Epithelial cell of esophagus (primary cell): ENCODE results near the gene TMEM271.

Experiments
- DNase-seq: peaks from one replicate; pipeline ENCODE4 v3.0.0; 2010; ENCODE audit warnings: low read depth
- H3K4me3 ChIP-seq: 2 replicates; pipeline ENCODE4 v1.5.1; 2011; ENCODE audit warnings: mild to moderate bottlenecking, low read length, control low read depth
- TF ChIP-seq, protein P1 (sequence below): IDR thresholded peaks from 2 replicates; pipeline ENCODE4 v1.5.1; 2011; ENCODE audit warnings: low read depth, mild to moderate bottlenecking, low read length, control low read depth, inconsistent platforms; ENCODE audit not compliant: insufficient read depth; ENCODE audit errors: missing control alignments

TMEM271 gene

DNA sequence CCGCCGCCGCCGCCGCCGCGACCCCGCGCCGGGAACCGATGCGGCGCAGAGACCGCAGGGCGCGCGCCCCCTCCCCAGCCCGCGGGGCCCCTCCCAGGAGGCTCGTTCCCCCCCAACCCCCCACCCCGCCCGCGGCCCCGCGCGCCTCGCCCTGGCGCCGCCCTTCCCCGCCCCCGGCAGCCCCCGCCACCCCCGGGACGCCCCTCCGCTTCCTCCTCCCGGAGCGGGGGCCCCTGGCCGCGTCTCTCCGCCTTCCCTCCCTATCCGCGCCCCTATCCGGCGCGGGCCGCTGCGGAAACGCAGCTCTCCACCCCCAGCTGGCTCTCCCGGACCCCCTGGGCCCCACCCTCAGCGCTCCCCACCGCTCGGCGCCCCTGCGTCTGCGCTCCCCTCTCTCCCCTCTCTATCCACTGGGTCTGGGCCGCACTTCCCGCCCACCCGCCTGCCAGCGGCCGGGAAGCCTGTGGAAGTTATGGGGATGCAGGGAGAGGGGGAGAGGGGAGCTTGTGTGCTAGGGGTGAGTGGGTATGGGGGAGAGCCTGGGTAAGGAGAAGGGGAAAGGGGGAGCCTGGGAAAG is at the start of gene TMEM271:
TSS of gene TMEM271 (minus strand) at position 51 of the 577 bp plus-strand sequence. CDS start 233 bp downstream, outside the sequence.
- TF ChIP-seq, protein P1, sequence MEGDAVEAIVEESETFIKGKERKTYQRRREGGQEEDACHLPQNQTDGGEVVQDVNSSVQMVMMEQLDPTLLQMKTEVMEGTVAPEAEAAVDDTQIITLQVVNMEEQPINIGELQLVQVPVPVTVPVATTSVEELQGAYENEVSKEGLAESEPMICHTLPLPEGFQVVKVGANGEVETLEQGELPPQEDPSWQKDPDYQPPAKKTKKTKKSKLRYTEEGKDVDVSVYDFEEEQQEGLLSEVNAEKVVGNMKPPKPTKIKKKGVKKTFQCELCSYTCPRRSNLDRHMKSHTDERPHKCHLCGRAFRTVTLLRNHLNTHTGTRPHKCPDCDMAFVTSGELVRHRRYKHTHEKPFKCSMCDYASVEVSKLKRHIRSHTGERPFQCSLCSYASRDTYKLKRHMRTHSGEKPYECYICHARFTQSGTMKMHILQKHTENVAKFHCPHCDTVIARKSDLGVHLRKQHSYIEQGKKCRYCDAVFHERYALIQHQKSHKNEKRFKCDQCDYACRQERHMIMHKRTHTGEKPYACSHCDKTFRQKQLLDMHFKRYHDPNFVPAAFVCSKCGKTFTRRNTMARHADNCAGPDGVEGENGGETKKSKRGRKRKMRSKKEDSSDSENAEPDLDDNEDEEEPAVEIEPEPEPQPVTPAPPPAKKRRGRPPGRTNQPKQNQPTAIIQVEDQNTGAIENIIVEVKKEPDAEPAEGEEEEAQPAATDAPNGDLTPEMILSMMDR, result no peak
- H3K4me3 ChIP-seq, result no peak within 1 kb of the TSS
- DNase-seq, result no peak

- TF ChIP-seq, protein P1, result no peak
- H3K4me3 ChIP-seq, result no peak overlapping the region
Measured at GRCh38 chr4:625631-626161, 49.6 kb upstream of the TMEM271 start.

DNA sequence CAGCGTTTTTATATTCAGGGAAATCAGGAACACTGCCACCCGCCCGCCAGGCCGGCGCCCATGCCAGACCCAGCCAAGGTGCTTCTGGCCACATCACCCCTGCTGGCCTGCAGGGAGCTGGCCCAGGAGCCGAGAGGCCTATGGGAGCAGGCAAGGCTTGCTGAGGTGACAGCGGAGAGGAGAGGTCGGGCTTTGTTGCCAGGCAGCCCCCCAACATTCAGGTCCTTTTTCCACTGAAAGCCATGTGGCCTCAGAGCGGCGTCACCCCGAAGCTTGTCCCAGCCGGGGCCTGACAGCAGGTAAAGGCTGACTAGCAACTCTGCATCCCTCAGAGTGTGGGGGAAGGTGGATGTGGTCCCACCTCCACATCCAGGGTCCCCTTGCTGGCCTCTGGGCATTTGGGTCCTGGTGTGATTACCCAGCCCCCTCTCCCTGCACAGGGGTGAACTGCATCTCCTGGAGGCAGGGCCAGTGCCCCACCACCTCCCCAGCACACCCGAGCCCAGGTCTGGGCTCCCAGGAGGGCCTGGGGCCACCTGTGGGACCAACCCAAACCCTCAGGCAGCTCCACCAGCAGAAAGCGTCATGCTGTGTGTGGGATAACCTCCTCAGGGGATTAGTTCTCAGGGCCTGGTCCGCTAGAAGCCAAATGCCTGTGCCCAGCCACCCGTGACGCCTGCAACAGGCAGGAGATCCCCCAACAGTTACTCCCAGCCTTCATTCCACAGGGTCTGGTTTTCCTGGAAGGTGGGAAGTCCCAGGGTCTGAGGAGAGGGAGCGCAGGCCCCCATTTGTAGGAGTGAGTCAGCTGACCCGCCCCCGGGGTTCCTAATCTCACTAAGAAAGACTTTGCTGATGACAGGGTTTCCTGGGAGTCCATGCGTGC is 48.9 kb upstream of the TMEM271 start, which contains the start of gene PDE6B:
TSS of gene PDE6B (plus strand) at position 869 of the 886 bp plus-strand sequence. CDS start 54 bp downstream, outside the sequence.
- H3K4me3 ChIP-seq, result no peak within 1 kb of the TSS
- TF ChIP-seq, protein P1, result no peak
- no peak for DNase-seq

More at GRCh38 chr4:625631-626161, 49.6 kb upstream of the TMEM271 start:
- no peak for DNase-seq

GRCh38 chr4:623914-624566 is 47.9 kb upstream of the TMEM271 start:
- H3K4me3 ChIP-seq, result no peak overlapping the region
- no peak for DNase-seq
- TF ChIP-seq, protein P1, result no peak

GRCh38 chr4:622996-623913 is 47.2 kb upstream of the TMEM271 start:
- TF ChIP-seq, protein P1, result no peak

More at GRCh38 chr4:622996-623913, 47.2 kb upstream of the TMEM271 start:
- DNase-seq, result no peak
- no peak overlapping the region for H3K4me3 ChIP-seq
